HG03521 (cell line): ENCODE data around the gene TSPAN5.

Source experiments
- ATAC-seq: cut with Tn5 transposase; IDR thresholded peaks from one replicate; pipeline ENCODE4 v1.9.1; 2021; ENCODE audit warnings: mild to moderate bottlenecking, moderate library complexity; ENCODE audit not compliant: unreplicated experiment

TSPAN5 gene

GRCh38 chr4:98522062-98522461, 136.3 kb downstream of the TSPAN5 start:
- ATAC-seq = no peak

GRCh38 chr4:98521486-98521885, 136.9 kb downstream of the TSPAN5 start:
- ATAC-seq = no peak

- no peak for ATAC-seq
Observed at GRCh38 chr4:98519268-98519977, 139.0 kb downstream of the TSPAN5 start.

GRCh38 chr4:98518559-98519267, 139.7 kb downstream of the TSPAN5 start:
- ATAC-seq = peak; percentile 96

- no peak for ATAC-seq
Observed at GRCh38 chr4:98517218-98518021, 141.0 kb downstream of the TSPAN5 start.

GRCh38 chr4:98516441-98517217, 141.8 kb downstream of the TSPAN5 start:
- no peak for ATAC-seq

DNA sequence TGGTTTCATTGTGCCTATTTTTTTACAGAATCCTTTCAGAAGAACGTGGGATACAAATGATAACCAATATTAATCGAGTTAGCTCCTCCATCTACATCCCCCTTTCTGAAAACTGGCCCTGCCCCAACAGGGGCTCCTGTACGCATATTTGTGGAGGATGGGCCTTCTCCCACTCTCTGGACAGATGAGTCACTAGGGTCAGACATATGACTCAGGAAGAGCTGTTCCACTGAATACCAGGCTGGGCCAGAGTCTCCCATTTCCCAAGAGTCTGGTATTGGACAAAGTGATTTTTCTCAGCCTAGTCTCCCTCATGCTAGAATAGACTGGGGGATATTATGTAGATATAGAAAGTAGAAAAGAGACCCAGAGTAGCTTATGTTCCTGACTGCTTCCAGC, 142.4 kb downstream of the TSPAN5 start:
- no peak for ATAC-seq

DNA sequence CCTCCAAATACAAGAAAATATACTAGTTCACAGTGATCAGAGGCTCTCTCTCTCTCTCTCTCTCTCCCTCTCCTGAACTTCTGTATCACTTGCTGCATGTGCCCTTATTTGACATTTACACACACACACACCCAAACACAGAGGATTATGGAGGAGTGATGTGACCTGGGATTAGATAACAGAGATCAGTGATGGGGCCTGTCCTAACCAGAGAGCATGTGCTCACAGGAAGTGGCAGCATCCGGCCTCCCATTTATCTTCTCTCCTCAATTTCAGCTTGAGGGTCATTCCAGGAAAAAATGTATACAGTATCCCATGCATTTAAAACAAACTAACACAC, 143.0 kb downstream of the TSPAN5 start:
- no peak for ATAC-seq

DNA sequence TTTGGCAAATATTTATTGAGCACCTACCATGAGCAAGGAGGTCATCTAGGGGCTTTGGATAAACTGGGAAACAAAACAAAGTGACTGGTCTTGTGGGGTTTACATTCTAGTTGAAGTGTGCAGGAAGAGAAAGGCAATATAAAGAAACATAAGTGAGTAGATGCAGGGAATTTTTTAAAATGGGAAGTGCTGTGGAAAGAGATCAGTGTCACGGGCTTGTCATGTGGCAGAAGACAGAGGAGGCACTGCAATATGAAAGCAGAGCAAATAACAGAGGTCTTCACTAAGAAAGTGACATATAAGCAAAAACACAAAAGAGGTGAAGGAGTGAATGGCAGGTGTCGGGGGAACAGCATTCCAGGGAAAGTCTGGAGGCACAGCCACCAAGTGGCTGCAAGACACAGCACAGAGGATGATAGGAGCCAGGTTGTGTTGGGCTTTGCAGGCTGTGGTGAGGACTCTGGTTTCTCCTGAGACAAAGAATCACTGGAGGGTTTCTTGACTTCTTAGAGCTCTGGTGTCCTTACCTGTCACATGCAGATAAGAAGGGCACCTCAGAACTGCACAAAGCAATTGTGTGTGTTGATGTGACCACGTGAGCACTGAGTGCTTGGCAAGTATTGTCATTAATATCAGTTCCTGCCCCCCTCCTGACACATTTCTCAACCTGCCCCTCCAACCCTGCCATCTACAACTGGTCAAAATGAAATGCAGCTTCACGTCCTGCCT, 143.5 kb downstream of the TSPAN5 start:
- no peak for ATAC-seq

GRCh38 chr4:98512918-98513317, 145.5 kb downstream of the TSPAN5 start:
- no peak for ATAC-seq

DNA sequence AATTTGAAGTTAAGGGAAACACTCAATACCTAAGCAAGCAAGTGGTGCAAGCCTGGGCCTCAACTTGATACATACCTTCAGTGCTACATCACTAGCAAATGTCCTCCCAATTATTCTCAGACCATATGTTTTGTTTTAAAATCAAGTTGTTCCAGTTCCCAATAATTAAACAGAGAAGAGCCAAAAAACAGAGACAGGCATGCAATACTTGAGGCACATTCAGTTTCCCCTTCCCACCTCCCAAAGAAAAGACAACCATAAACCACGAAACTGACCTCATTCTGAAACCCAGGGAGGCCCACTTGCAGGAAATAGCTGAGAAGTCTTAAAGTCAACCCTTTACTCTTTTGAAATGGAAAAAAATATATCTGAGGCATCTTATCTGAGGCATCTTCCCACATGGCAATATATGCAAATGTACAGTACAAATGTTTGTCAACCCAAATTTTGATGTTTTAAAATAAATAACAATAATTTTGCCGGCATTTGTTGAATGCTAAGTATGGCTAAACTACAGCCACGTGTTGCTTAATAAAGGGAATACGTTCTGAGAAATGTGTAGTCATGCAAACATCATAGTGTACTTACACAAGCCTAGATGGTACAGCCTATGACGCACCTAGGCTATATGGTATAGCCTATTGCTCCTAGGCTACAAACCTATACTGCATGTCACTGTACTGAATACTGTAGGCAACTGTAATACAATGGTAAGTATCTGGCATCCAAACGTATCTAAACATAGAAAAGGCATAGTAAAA, 147.5 kb downstream of the TSPAN5 start:
- ATAC-seq = no peak

DNA sequence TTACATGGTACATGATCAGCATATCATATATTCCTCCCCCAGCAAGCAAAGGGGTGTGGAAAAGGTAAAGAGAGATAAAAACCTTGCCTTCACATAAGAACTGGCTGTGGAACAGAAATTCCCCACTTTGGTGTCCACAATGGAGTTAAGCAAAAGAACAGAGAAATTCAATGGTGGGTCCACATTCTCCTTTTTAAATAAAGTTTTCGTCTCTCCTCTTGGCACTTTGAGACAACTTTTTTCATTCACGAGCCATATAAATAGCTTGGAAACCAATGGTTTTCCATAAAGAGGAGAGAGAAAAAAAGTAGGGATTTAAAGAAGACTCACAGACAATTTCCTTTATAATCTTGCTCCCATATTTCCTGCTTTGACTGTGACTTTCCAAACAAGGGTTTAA, 148.1 kb downstream of the TSPAN5 start:
- ATAC-seq = no peak

DNA sequence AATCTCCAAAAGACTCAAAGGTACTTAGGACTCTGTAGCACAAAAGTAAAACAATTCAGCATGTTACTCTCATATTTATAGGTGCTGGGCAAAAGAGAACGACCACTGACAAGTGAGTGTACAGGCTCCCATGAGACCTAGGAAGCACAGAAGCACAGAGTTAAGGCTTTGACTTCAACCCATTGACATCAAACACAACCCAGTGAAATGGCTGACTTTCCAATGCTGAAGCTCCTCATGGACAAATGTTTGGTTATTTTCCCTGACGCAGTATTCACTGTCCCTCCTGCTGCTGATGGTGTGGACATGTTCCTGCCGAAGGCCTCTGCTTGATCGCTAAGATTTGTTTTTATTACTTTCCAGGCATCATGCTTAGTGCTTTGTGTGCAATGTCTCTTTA, 148.7 kb downstream of the TSPAN5 start:
- ATAC-seq = no peak

DNA sequence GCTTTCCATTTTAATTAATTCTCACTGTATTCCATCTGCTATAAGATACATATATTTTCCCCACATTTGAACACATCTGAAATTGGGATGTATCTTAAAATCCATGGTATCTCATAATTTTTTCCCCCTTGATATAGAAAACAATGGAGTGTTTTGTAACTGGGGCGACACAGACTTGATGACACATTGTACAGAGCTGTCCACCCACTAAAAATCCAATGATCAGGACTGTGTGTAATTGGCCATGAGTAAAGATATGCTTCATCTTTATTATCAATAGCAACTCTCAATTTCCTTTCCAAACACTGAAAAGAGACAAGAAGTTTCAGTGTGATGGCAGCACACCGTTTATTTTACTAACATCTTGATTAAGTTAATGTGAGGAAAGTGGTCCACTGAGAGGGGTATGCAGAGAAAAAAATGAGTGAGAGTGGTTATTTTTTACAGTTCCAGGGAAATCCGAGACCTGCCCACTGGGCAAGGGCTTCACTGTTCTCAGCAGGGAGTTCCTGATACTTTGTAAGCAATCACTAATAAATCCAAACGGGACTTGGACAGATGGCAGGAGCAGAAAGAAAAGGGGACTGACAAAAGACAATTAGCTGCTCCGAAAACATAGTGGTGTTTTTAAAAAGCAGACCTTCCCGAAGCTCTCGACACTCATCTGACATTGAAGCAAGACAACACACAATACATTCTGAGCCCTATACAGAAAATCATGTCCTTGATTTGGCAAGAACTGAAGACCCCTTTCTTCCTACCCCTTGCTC, 149.4 kb downstream of the TSPAN5 start:
- no peak for ATAC-seq

DNA sequence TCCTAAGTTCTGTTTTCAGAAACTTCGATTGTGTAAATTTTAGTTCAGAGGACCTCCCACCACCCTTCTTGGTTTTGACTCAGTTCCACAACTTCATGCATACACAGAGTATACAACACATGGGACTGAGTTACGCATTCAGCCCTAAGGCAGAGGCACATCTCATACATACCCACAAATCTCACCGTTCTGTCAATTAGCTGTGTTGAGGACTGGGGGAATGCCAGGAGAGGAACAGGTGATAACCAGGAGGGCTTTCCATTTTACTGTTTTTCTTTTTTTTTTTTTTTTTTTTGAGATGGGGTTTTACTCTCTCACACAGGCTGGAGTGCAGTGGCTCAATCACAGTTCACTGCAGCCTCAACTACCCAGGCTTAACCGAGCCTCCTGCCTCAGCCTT, 150.2 kb downstream of the TSPAN5 start:
- ATAC-seq = no peak

DNA sequence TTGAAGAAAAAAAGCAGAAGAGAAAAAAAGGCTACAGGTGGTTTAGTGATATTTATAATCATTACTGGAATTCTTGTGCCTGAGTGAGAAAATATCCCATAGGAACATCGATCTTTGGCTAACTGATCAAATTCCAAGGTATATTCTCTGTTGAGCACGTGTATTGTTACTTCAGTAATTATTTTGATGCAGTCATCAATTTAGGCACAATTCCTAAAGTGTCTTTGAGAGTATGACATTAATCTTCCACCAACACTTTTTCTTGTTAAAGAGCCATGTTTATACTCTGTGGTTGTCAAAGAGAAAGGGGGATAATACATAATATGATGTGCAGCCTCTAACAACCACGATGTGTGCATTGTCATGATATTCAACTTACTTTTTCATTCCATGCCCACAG, 151.1 kb downstream of the TSPAN5 start:
- no peak for ATAC-seq

DNA sequence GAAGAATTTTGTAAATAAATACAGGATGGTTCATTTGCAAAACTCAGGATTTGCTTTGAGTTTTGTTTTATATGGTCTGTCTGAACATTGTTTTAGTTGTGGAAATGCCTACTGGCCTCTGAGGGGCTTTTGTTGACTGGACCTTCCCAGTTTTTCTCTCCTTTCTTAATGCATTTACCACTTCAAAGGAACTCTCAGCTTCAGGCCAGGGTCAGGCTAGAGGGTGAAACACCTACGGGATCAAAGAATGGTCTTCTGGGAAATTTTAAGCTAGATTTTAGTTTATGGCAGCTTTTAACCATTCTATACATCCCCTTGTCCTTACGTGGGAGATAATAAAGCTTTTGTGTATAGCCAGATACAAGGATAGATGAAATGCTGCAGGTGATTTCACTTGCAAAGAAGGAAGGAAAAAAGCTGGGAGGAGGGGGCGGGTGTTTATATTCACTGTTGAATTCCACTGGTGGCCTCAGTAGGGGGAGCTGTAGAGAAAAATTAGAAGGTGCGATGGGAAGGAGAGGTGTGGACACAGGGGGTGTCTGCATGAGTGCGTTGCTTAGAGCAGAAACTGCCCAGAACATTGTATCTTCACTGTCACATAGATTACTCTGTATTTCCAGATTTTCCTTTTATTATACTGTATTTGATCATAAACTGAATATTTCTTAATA, 151.8 kb downstream of the TSPAN5 start:
- no peak for ATAC-seq

DNA sequence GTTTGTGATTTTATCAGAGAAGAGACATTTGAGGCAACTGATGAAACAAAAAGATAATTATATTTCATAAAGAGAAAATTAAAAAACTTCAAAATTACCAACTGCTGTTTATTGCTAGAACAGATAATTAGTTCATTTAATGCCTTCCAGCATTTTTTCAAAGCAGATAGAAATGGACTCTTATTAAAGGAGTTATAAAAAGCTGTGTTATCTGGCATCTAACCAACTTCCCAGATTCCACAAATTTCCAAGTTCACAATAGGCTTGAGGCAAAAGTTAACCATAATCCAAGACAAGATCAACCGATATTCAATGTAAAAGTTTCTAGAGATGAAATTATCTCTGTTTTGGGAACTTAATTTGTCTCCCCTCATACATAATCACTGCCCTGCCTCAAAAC, 152.4 kb downstream of the TSPAN5 start:
- no peak for ATAC-seq
